ENCODE results near the gene DCAF7.
A peak's percentile ranks its signal among the peaks of the same experiment; 100 is the strongest.

Gene DCAF7

GRCh38 chr17:63549946-63550816 lies at the start of gene DCAF7:
DCAF7 (plus strand) TSS chr17:63550477; CDS start chr17:63550678, 201 bp downstream.
- peak; percentile 89 to 99 (median 98) for DNase-seq

- no peak for DNase-seq
These were observed 49.5 kb upstream of the DCAF7 start for GRCh38 chr17:63500543-63501390.

- no peak for DNase-seq
These were observed 47.0 kb upstream of the DCAF7 start for GRCh38 chr17:63503341-63503705.

GRCh38 chr17:63504261-63504660 lies 46.0 kb upstream of the DCAF7 start:
- no peak for DNase-seq

GRCh38 chr17:63505341-63505740 lies 44.9 kb upstream of the DCAF7 start:
- no peak for DNase-seq

- DNase-seq: no peak
These were observed 43.6 kb upstream of the DCAF7 start for GRCh38 chr17:63506627-63507026.

- no peak for DNase-seq
These were observed 38.9 kb upstream of the DCAF7 start for GRCh38 chr17:63511331-63511730.

- DNase-seq: no peak
These were observed 37.9 kb upstream of the DCAF7 start for GRCh38 chr17:63512388-63512787.

- no peak for DNase-seq
These were observed 37.2 kb upstream of the DCAF7 start for GRCh38 chr17:63512896-63513644.

- DNase-seq: no peak
These were observed 35.8 kb upstream of the DCAF7 start for GRCh38 chr17:63514477-63514876.

- DNase-seq: no peak
These were observed 35.3 kb upstream of the DCAF7 start for GRCh38 chr17:63514974-63515373.

GRCh38 chr17:63515426-63515825 lies 34.9 kb upstream of the DCAF7 start:
- no peak for DNase-seq

GRCh38 chr17:63516910-63517824 lies 33.1 kb upstream of the DCAF7 start:
- DNase-seq: no peak

GRCh38 chr17:63517825-63518534 lies 32.3 kb upstream of the DCAF7 start:
- no peak for DNase-seq

- DNase-seq: no peak
These were observed 31.0 kb upstream of the DCAF7 start for GRCh38 chr17:63519116-63519881.

GRCh38 chr17:63519972-63520882 lies 30.1 kb upstream of the DCAF7 start:
- DNase-seq: no peak

- DNase-seq: no peak
These were observed 26.9 kb upstream of the DCAF7 start, which contains the start of gene KCNH6 for GRCh38 chr17:63523253-63523855. KCNH6 (plus strand) TSS chr17:63523358; CDS start chr17:63523414, 56 bp downstream.

GRCh38 chr17:63524051-63524450 lies 26.2 kb upstream of the DCAF7 start:
- no peak for DNase-seq

Measured in C1 segment of cervical spinal cord (tissue), 14 donors.